NCI-H526 treated with DMSO at 0.1 percent for 48 hours (cell line): ENCODE measurements around the gene SNX30.

Experiments used
- DNase-seq: peaks from one replicate; lab custom pipeline; 2025; lab: John Stamatoyannopoulos, UW

SNX30 gene

DNA sequence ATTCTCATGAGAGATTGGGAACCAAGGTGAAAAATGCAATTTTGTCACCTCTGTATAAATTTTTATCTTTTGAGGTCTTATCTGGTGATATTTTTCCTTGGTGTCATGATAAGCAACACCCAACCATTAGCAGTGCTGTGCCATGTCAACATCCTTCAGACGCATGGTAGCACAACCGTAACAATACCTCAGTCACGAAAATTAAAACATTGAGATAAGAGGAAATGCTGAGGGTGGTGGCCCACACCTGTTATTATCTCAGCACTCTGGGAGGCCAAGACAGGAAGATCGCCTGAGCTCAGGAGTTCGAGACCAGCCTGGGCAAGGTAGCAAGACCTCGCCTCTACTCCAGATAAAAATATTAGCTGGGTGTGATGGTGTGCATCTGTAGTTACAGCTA, 107.4 kb downstream of the SNX30 start:
- DNase-seq = no peak

DNA sequence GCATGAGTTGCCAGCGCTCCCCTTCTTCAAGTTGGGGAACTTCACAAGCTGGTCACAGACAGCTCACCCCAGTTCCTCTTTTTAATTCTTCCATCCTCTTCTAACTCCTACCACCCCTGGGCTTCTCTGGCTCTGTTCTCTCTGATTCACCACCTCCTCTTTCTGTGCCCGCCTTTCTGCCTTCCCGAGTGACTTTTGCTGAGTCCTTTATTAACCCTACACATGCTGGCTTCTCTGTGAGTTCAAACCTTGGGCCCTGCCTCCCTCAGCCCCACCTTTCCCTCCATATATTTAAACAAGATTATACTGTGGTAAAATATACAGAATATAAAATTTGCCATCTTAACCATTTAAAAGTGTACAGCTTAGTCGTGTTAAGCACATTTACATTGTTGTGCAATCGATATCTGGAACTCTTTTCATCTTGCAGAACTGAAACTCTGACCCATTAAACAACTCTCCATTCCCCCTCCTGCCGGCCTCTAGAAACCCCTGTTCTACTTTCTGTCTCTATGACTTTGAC, 108.1 kb downstream of the SNX30 start:
- no peak for DNase-seq

DNA sequence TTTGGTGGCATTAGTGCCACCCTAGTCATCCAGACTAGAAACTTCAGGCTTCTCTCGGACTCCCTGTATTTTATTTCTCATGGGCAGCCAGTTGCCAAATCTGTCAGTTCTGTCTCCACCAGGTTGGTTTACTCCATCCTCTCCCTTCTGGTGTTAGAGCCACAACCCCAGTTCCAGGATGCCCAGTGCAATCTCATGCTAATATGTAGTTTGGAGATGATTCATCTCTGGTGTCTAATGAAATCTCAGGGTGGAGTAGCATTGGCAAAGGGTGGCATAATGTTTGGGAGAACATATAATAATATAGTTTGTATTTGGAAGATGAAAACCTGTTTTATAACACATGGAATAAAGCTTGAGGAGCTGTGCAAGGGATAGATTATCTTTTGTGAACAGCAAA, 109.9 kb downstream of the SNX30 start:
- no peak for DNase-seq

DNA sequence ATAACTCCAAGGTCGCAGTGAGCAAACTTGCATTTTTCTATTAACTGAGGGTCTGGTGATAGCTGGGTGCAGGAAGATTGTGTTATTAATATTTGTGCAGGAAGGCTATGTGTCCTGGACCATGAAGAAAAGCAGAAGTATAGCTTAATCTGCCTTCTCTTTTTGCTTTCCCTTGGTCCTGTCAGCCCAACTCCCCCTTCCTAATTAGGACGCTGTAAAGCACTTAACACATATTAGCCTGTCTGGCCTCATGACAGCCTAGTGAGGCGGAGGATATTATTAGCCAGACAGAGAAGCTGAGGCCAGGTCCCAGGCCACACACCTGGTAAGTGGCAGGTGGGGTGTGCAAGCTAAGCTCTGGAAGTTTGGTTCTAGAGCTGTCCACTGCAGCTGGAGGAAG, 110.6 kb downstream of the SNX30 start:
- DNase-seq = no peak

DNA sequence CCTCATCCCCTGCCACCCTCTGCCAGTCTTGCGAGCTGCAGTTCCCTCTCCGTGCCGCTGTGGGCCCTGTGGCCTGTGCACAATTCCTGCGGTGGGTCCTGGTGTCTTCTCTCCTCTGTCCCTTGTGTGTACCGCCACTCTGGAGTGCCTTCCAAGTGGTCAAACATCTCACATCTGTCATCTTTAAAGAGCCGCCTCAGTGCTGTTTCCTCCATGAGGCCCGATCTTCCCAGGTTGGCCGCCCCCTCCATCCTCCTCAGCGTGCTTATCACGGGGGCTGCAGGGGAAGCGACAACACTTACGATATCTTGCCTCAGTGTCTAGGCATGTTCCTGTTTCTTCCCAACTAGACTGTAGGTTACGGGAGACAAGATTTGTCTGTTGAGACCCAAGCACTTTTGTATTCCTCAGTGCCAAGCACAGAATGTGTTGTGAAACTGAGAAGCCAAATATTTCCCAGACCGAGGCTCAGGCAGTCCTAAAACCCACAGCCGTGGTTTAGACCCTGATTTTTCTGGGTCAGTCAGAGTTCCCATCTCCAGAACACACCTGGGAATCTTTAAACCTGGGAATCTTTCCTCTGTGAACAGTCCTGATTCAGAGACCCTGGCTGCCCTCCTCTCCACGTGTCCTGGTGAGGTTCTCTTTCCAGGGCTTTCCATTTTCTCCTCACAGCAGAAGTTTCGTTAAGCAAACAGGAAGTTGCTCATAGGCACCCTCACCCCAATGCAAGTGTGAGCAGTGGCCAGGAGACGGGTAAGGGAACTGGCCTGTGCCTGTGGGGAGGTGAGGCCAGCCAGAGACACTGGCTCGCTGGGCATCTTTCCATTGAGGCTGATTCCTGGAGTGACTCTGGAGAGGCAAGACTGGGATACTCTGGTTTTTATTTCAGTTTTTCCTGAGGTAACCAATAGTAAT, 111.3 kb downstream of the SNX30 start:
- no peak for DNase-seq

DNA sequence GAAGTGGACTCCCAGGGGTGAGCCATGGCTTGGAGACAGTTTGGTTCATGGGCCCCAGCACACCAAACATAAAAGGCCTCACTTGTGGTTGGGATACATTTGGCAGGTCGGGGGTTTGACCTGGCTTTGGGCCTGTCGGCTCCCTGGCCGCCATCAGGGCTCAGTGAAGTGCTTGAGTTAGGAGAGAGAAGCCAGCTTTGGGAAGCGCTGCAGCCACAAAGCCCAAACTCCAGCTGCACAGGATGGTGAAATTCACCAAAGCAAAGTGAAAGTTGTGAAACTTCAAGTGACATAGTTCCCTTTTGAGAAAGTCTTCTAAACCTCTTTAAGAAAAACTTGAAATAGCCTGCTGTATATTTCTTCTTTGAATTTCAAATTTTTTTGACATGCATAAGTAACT, 112.7 kb downstream of the SNX30 start:
- DNase-seq = no peak

DNA sequence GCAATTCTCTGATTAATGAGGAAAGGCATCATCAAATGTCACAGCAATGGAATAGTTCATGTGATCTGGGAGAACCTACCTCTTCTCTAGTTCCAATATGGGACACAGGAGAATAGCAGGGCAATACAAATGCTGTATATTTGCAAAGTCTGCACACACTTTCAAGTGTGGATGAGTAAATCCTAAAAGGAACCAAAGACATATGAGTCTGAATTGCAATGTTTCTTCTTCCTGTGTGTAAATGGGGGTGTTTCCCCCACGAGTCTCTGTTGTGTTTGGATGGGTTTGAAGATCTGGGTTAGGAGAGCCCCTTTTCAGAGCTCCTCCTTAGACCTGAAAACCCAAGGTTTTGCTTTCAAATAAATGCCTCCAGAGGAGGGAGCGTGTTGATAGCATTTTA, 113.2 kb downstream of the SNX30 start:
- DNase-seq = no peak

DNA sequence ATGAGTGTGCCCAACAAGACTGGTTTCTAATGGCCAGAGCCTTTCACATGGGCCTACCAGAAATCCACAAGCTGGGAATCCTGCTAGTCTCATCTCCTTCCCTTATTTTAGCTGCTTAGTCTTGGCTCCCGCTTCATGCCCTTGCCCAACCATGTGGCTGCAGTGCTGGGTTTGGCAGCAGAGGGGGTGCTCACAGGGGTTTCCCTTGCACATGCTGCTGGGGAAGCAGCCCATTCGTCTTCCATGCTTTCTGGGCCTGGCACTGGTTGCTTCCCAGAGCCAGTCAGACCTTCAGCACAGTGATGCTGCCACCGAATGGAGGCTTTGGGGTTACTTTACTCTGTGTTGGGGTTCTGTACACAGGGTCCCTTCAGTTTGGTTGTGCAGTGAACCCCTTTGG, 113.8 kb downstream of the SNX30 start:
- DNase-seq = no peak

DNA sequence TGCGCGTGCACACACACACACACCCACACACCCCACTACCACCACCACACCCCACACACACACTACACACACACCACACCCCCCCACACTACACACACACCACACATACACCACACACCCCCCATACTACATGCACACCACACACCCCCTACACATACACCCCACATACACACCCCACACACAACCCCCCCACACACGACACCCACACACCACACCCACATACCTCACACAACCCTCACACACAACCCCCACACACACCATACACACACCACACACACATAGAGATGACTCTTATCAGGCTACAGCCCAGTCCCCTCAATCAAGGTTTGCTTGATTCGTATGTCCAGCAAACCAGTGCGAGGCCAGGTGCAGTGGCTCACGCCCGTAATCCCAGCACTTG, 114.4 kb downstream of the SNX30 start:
- no peak for DNase-seq

DNA sequence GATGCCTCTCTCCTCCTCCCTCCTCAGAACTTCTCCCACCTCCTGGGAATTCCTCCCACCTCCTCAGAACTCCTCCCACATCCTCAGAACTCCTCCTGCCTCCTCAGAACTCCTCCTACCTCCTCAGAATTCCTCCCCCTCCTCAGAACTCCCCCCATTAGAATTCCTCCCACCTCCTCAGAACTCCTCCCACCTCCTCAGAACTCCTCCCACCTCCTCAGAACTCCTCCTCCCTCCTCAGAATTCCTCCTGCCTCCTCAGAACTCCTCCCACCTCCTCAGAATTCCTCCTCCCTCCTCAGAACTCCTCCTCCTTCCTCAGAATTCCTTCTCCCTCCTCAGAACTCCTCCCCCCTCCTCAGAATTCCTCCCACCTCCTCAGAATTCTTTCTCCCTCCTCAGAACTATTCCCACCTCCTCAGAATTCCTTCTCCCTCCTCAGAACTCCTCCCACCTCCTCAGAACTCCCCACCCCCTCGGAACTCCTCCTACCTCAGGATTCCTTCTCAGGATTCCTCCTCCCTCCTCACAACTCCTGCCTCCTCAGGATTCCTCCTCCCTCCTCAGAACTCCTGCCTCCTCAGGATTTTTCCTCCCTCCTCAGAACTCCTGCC, 116.2 kb downstream of the SNX30 start:
- DNase-seq = no peak

DNA sequence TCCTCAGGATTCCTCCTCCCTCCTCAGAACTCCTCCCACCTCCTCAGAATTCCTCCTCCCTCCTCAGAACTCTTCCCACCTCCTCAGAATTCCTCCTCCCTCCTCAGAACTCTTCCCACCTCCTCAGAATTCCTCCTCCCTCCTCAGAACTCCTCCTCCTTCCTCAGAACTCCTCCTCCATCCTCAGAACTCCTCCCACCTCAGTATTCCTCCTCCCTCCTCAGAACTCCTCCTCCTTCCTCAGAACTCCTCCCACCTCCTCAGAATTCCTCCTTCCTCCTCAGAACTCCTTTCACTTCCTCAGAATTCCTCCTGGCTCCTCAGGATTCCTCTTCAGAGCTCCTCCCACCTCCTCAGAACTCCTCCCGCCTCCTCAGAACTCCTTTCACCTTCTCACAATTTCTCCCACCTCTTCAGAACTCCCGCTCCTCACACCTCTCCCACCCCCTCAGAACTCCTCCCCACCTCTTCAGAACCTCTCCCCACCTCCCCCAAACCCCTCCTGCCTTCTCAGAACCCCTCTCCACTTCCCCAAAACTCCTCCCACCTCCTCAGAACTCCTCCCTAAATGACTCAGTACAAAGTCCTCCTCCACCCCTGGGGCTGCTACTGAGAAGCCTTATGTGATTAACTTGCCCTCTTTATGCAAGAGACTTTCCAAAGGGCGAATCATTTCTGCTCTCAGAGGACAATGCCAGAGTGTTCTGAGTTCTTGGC, 116.9 kb downstream of the SNX30 start:
- DNase-seq = no peak

DNA sequence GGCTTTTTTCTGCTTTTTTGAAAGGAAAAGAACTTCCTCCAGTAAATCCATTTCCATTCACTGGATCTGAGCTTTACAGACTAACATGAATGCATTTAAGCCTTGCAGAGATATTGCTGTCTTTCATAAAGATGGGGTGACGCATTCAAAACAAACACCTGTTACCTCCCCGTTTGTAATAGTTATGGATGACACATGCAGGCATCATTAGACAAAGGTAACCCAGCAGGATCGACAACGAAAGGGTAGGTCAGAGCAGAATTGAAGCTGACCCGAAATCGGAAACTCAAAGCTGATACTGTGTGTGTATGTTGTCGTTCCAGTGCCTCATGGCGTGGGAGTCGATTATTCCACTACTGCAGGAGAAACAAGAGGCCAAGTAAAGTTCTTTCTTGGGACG, 117.9 kb downstream of the SNX30 start:
- no peak for DNase-seq

DNA sequence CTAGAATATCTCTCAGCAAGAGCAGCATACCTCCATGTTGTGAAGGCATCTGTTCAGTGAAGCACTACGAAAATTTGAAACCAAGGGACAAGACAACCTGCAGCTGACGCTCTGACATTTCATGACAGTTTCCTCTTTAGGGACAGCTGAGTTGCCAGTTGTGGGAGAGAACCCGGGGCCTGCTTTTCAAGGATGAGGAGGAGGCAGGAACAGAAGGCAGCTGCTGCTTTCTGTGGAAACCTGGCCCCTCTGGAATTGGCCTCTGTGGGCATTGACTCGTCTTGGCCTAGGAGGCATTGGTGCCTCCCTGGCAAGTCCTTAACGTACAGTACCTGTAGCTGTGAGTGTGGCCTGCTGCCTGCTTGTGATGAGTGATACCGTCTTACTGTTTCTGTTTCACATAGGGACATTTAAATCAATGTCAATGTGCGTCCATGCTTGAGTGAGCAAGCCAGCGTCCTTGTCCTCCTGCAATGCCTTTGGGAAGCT, 118.5 kb downstream of the SNX30 start:
- DNase-seq = no peak

DNA sequence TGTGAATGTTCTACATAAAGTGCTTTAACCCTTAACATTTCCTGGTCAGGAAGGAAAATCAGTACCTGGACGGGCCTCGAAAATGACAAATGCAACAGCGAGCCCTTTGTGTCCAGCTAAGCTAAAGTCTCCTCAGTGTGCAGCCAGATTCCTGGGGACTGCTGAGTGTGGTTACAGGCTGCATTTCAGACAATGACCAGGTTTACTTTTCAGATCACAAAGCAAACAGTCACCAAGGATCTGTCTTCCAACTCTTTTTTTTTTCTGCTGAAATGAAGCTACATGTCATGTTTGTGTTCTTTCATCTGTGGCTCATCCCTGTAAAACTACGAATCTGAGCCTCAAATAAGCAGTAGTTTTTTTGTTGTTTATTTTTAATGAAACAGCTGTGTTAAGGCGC, 119.4 kb downstream of the SNX30 start:
- DNase-seq = no peak

DNA sequence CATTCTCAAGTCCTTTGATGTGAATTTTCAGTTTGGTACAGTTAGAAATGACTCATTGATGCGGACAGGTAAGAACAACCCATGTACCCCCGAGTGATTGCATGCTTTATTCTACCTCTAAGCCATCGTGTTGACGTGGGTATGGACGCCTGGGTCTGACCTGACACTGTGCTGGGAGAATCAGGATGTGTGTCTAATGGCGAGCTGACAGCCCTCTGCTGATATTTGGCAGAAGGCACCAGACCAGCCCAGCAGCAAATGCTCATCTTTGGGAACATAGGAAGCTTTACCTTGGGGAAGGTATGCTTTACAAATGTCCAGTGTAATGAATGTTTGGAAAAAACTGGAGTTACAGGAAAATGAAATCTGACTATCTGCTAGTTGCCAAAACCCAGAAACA, 120.0 kb downstream of the SNX30 start:
- no peak for DNase-seq

DNA sequence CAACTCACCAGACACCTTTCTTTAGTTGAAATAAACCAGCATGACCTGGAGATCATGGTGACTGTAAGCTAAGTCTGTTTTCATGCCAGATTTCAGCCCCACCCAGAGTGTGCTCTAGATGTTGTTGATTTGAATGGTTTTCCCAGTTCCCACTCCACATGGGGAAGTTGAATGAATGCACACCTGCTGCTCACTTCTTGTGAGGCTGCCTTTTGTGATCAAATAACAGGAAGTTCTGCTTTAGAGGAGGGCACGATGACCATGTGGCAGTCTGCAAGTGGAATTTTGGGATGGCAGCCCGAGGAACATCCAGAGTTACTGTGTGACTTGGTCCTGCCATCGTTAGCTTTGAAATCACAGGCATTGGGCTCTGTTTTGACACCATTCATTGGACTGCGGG, 121.5 kb downstream of the SNX30 start:
- no peak for DNase-seq

DNA sequence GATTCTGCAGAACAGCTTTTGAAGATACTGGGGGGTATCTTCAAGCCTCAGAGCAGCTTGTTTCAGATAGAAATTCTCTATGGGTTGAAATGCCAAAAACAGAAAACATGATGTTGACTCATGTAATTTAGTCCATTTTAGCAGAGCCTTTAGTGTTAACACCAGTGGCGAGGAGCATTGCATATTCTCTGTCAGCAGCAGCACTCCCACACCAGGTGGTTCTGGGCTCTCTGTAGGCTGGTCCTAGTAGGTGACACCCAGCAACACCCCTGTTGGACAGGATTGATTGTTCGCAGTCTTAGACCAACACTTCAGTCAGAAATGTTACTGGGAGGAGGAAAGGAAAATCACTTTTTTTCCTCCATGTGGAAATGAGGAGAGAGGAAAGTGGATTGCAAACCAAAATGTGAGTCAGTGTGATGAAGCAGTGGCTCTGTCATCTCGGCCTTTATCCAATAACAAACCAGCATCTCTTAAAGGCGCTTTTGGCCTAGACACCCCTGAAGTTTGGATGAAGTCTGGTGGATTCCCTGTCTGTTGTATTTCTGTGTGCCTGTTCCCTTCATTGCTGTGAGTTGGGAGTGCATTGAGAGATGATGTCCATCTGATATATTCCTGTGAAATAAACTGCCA, 123.3 kb downstream of the SNX30 start:
- DNase-seq = no peak

DNA sequence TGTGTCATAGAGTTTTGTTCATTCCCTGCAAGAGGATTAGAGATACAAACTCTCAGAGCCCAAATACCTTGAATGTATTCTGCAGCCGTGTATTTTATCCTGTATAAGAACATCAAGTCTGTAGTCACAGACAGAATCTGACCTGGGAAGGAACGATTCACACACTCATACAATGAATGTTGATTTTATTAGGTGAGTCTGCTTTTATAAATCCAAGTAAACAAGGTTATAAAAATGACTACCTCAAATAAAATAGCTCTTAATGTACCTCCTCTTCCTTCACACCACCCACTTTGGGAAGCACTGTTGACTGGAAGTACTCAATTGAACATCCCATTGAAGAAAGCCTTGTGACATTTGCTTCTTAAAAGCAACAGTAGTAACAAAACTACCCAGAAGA, 128.2 kb downstream of the SNX30 start:
- no peak for DNase-seq

DNA sequence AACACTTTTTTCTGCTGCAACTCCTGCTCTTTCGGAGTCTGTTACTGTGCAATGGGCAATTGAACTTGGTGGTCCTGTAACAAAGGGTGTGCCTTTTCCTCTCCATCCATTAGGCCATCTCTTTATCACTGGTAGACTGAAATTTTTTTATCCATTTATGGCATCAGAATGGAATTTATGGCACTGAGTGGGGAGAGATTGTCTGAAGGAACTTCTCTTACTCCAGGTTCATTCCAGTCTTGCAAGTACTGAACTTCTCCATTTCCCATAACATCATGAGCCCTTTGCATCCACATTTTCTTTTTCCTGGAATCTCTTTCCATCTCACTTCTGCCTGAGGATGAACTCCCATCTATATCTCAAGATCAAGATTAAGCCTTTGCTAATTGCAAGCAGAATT, 130.1 kb downstream of the SNX30 start:
- DNase-seq = no peak

DNA sequence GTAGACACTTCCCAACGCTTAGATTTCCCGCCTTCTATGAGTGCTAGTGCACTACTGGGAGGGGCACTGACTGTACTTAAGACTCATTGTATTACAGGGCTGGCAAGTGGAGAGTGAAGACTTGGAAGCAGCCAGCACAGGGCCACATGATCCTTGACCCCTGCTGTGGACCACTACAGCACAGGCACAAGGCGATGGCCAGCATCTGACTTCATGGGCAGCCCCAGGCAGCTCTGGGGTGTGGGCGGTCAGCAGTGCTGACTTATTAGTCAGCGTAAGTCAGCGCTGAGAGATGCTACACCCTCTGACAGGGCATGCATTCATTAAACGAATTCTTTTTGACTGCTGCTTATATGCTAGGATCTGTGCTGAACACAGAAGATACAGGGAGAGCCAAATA, 130.8 kb downstream of the SNX30 start:
- DNase-seq = no peak

DNA sequence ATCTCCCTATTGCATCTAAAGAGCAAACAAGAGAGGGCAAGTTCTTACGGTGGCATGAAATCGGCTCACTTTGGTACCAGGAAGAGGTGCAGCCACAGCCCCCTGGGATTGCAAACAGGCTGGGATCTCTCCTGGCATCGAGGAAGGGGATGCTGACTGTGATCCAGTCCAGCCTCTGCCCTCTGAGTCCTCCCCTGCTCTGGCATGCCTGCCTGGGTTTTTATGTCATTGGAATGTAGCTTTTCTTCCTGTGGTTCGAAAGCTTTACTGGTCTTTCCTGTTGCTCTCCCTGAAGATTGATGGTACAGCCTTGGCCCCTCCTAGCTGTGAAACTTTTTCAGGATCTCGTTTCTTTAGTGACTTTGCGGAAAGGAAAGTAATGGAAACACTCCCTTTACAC, 133.5 kb downstream of the SNX30 start:
- no peak for DNase-seq

DNA sequence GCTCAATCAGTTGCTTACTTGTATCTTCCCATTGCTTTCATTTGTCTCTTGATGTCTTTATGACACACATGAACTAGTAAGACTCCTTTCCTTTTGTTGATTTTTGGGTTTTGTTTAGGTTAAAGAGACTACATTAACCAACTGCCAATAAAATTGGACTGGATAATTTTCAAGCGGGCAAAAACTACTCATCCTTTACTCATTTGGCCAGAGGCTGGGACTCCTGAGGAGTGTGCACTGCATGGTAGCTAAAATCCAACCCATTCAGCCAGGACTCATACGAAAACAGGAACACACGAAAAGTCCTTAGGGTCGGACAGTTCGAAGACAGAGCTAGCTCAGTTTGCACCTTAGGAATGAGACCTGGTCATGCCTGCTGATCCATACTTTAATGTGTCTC, 134.2 kb downstream of the SNX30 start:
- DNase-seq = no peak
